ENCODE results near the gene MAD1L1. TPM values are rescaled to one million over a fixed set of nuclear protein-coding genes. Genes with fewer than 3 reads are reported as not detected.

Gene MAD1L1
- total RNA-seq, 1 experiment from 2014 or later: 184 TPM

DNA sequence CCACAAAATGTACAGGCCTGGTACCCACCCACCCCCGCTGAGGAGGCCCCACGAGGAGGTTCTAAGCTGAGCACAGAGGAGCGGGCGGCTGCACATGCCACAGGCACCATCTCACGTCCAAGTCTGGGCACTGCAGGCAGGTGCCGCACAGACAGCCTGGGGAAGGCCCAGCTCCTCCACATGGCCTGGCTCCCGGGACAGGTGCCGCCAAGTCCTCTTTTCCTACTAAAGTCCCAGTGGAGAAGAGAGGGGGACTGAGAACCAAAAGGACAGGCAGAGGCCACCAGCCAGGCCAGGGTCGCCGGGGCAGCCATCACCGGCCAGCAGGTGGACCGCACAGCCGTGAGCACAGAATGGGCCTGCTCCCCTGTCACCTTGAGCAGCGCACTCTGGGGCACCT is 91.1 kb downstream of the MAD1L1 start:
- DNase-seq (ENCODE audit: low read depth): no peak

DNA sequence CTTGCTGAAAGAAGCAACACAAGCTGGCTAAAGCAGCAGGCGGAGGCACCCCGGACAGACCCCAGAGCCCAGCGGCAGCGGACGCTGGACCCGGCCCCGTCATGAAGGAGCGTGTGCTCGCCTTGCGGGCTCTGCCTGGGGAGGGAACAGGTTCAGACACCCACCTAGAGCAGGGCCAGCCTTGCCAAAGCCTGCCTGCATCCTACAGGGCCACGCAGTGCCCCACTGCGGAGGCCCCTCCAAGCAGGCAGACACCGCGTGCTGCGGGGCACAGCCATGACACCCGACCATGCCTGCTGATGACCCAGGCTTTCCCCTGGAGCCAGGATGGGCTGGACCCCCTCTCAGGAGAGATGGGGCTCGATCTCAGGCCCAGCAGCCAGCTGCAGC is 91.7 kb downstream of the MAD1L1 start:
- no peak for DNase-seq (ENCODE audit: low read depth)

DNA sequence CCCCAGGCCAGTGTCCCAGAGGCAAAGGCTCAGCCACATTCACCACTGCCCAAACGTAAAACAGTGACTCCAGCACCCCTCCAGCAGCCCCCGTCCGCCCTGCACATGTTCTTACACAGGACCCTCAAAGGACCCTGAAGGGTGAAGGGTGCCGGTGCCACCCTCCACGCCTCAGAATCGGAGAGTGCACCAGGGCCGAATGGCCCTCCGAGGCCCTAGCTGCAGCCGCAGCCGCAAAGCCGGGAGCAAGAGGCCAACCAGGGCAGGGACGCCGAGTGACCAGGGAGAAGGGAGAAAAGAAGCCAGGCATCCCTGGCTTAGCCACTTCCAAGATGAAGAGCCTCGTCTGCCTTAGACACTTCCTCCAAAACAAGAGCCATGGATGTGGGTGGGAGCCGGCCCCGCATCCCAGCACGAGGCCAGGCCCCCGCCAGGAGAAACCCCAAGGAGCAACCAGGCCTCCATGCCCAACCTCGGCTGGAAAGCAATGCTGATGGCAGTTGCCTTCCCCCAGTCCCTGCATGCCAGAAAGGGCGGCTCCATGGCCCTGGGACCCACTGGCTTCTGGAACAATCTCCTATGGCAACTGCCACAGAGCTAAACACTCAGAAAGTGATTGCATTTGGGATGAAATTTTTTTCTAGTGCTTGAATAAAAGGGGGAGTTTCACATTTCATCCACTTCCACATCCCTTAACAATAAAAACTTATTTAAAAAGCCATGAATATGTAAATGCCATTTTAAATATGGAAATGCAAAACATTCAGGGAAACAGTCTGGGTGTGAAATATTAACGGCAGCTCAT is 92.3 kb downstream of the MAD1L1 start:
- DNase-seq (ENCODE audit: low read depth): no peak

DNA sequence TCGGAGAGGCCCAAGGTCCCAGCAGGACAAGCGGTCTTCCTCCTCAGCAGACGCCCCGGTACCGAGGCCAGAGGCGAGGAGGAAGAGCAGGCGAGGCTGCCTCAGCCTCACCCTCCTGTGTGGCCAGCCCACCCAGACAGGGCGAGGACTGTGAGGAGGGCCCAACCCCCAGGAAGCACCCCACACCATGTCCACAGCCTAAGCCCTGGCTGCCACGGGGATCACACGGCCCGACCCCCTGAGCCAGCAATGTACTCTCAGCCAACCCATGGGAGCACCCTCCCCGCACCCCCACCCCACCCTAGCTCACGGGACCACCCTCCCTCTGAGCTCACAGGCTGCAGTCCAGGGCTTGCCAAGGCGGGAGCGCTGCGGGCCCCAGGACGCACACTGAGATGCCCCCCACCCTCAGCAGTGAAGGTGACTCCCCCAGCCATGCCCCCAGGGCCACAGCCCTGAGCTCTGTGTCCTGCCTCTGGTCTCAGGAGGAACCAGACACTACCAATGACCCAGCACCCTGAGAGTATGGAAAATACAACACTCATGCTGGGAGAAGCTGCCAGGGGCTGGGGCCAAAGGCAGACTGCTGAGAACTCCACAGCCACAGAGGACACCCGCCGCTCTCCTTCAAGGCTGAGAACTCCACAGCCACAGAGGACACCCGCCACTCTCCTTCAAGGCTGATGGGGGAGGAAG is 93.6 kb downstream of the MAD1L1 start:
- DNase-seq (ENCODE audit: low read depth): no peak

DNA sequence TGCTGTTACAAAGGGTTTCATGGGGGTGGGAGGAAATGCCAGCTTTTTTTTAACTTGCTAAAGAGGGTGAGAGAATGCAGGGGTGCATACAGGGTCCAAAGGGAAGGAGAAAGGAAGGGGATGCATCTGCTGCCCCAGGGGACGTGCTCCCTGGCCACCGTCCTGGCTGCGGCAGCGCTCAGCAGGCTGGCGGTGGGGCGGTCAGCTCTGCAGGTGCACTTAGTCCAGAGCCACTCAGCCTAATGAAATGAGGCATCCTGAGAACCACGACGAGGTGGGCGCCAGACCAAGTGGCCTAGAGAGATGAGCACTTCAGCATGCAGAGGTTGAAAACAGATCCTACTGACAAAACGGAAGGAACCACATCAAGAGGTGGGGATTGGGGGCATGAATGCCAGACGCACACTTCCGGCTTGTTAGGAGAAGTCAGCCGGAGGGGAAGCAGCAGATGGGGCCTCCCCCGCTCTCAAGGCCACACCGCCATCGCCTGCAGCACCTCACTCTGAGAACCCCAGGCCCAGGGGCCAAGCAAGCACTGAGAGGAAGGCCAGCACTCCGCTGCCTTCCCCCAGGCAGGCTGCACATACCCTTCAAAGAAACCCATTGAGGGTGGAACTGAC is 94.5 kb downstream of the MAD1L1 start:
- no peak for DNase-seq (ENCODE audit: low read depth)

DNA sequence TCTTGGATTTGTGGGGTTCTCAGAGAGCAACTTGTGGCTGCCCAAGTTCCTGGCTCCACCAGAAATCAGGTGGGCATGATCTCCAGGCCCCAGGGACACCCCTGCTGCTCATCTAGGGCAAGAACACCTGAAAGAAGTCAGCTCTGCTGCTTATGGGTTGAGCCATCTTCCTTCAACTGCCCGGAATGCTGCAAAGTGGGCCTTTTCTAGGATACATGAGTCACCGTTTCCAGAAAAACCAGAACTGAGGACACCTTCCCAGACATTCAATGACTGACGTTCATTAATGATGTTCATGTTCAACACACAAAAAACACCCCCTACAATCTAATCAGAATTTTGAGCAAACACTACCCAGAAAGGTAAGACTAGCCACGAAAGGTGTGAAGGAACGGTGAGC is 98.0 kb downstream of the MAD1L1 start:
- no peak for DNase-seq (ENCODE audit: low read depth)

DNA sequence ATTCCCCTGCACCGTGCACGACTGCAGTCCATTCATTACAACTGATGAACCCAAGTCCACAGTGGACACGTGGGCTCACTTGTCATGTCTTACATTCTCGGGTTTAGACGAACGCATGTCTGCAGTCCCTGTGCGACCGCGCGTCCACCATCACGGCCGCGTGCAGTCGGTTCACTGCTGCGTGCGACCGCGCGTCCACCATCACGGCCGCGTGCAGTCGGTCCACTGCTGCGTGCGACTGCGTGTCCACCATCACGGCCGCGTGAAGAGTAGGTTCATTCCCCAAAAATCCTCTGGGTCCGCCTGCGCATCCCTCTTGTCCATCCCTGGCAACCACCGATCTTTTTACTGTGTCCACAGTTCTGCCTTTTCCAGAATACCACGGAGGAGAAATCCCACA is 100.5 kb downstream of the MAD1L1 start:
- no peak for DNase-seq (ENCODE audit: low read depth)

DNA sequence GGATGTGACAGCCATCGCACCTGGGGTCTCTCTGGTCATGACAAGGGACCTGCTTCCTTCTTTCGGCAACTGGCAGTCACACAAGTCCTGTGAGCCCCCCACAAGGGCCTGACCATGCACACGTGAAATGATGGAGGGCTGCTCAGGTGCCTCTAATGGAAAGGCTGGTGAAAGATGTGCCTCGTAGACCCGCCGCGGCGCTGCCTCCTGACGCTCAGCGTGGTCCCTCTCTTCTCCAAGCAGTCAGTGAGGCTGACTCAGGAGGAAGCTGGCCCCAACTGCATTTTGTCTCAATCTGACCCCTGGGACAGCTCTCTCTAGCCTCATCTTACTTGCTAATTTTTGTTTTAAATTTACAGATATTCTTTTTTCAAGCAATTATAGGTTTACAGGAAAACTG is 100.9 kb downstream of the MAD1L1 start:
- DNase-seq (ENCODE audit: low read depth): no peak

DNA sequence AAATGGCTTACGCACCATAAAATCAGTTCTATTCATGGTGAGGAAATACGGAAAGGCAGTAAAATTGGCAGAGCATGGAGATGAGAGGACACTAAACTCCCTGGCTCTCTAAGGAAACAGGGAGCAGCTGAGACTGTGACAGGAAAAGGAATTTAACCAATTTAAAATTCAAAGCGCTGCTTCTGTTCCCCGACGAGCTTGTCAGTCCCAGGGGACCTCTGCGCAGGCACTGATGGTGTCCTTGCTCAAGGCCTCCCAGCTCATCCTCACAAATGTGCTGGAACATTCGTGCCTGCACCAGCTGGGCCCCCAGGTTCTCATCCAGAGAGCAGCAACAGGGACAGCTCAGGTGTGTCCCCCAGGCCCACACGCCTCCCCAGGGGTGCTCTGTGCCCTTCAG is 101.4 kb downstream of the MAD1L1 start:
- no peak for DNase-seq (ENCODE audit: low read depth)

DNA sequence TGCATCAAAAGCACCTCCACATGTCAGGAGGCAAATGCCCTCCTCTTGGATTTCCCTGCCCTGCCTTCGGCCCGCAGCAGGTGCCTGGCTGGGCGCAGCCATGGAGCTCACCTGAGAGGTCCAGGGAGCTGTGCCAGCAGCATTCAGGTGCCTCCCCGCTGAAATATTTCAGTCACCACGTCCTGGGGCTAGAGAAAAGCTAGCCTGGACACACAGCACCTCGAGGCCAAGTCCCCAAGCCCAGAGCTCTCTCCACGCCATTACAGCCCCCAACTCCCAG is 102.7 kb downstream of the MAD1L1 start:
- no peak for DNase-seq (ENCODE audit: low read depth)

DNA sequence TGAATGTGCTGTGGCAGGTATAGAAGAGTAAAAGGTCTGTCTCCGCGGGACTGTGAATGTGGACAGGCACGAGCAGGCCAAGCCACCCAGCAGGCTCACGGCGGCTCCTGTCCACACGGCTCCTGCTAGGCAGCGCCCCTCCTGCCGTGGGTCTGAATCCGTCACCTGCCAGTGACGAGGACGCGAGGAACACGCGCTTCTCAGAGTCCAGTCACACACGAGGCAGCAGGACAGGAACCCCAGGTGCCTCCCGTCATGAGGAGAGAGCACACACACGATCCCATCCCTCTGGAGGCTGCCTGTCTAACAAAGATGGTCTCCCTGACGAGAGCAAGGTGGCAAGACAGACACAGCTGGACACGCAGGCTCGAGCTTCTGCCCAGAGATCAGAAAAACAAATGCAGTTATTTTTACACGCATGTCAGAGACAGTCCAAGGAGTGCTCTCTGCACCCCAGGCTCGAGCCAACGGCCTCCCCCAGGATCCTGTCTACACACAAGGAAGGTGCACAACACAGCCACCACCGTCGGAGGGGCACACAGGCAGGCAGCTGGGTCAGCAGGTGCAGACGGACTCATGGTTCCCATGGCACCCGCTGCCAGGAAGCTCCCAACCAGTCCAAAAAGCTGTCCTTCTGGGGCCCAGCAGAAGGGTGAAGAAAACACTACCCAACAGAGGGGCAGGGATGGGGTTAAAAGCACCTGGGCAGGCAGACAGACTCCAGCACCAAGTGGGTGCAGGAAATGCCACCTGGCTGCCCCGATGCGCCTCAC is 103.2 kb downstream of the MAD1L1 start:
- DNase-seq (ENCODE audit: low read depth): no peak

DNA sequence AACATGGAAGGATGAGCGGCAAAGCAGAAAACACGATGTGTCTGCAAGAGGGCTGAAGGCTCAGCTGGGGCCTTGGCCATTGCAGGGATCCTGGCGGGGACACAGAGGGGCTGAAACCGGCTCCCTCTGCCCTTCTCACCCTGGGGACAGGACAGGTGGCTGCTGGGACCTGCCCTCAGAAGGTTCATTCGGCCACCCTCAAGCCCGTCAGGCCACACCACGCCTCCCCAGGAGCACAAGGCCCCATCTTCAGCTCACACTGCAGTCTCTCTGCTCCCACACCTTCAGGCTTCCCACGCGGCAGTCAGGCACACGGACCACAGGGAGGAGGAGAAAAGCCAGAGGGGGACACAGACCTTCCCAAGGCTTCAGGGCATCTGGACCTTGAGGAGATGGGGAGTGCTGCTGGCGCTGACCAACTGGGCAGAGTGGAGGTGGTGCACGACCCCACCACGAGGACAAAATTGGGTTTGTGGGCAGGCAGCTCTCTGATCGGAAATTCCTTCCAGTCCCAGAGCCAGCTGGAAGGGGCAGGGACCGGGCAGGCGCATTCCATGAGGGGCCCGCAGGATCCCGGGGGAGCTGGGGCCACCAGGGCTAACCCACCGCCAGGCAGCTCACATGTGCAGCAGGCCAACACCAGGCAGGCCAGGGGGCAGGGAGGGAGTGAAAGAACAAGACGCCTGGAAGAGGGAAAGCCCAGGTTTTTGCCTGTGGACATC is 104.0 kb downstream of the MAD1L1 start:
- no peak for DNase-seq (ENCODE audit: low read depth)

DNA sequence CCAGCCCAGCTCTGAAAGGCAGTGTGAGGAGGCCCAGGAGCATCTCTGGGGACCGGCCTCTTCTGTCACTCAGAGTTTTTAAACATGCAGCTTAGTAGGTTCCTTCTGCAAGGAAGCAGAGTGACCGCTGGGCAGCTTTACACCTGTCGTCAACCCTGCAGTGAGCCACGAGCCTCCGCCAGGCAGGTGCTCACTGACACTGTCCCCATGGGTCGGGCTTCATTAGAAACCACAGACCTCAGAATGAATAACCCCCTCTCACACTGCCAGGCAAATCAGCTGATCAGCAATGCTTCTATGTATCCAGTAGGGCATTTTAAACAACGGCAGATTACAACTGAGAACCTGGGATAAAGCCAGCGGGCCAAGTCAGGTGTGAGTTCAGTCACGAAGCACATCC is 106.1 kb downstream of the MAD1L1 start:
- DNase-seq (ENCODE audit: low read depth): no peak

DNA sequence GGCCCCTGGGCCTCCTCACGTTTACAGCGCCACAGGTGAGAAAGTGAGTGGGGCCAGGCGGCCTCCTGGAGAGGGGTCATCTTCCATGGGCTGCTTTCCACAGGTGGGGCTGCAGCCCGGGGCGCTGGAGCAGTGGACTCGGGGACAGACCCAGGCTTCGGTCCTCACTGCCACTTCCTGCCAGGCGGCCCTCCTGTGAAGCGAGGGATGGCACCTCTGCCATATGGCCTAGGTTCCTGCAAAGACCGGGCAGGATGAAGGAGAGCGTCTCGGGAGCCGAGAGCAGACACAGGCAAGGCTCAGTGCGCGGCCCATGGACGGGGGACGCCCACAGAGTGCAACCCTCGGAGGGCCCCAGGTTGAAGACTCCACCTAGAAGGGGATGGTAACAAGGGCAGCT is 106.8 kb downstream of the MAD1L1 start:
- no peak for DNase-seq (ENCODE audit: low read depth)

DNA sequence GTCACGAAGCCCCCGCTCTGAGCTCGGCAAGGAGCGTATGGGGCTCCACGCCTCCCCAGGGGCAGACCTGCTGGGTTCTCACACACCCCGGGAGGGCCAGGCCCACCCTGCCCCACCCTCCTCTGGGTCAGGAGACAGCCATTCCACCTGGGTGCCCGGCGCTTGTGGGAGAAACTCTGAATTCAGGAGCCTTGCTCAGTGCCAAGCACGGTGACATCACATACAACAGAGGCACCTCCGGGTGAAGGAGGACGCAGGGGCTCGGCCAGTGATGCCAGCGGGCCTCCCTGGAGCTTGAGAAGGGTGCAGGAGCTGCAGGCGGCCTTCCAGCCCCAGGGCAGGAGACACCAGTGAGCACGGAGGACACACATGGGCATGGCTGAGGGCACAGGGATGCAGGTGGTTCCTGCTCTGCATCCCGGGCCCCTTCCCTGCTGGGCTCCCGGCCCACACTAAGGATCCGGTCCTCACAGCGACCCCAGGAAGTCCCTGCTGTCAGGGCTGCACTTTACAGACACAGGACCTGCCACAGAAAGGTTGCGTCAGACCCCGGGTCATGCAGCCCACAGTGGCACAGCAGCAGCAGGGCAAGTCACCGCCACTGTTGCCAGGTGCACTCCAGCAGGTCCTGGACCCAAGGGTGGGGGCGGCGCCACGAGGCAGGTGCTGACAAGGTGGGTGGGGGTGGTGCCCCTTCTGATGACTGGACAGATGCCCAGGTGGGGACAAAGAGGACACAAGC is 108.0 kb downstream of the MAD1L1 start:
- no peak for DNase-seq (ENCODE audit: low read depth)

DNA sequence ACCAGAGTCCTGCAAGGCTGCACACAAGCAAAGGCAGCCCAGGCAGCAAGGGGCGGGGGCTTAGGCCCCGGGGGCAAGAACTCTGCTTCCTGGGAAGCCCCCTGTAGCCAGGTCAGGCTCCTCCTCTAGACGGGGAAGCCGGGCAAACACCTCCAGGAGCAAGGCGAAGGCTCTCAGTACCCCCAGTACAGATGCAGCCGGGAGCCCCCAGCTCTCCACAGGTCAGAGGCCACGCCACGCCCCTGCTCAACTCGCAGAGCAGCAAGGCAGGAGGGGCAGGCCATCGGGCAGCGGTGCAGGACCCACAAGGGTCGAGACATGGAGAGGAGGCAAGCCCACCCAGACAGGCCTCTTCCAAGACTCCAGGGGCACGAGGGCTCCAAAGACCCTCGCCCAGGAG is 108.8 kb downstream of the MAD1L1 start:
- no peak for DNase-seq (ENCODE audit: low read depth)

DNA sequence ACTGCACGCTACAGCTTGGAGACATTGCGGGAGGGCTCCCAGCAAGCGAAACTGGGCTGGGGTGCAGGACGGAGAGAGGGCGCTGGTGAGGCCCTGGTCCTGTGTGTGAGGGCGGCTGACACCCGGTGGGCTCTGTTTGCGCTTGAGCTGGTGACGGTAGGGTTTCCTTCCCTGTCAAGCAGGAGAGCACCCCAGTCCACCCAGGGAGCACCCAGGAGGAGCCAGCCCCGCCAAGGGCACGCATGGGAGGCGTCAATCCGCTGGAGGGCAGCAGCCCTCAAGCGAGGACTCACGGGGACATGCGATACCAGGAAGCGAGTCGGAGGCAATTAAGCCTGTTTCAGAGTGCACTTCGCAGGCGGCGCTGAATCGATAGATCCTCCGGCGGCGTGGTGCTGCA is 109.4 kb downstream of the MAD1L1 start:
- DNase-seq (ENCODE audit: low read depth): no peak

DNA sequence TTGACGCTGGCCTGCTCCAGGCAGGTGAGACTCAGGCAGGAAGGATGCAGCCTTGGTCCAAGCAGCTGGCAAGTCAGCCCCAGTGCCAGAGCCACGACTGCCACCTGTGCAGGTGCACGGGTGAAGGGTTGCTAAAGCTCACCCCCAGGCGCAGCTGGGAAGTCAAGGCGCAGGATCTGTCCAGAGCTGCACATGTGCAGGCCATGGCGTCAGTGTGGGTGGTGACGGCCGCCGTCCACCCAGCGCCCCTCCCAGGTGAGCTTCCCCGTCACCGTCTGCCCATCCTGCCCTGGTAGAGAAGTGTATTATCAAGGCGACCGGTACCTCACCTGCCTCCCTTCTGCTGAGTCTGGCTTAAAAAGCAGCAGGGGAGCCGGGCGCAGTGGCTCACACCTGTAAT is 110.1 kb downstream of the MAD1L1 start:
- no peak for DNase-seq (ENCODE audit: low read depth)

DNA sequence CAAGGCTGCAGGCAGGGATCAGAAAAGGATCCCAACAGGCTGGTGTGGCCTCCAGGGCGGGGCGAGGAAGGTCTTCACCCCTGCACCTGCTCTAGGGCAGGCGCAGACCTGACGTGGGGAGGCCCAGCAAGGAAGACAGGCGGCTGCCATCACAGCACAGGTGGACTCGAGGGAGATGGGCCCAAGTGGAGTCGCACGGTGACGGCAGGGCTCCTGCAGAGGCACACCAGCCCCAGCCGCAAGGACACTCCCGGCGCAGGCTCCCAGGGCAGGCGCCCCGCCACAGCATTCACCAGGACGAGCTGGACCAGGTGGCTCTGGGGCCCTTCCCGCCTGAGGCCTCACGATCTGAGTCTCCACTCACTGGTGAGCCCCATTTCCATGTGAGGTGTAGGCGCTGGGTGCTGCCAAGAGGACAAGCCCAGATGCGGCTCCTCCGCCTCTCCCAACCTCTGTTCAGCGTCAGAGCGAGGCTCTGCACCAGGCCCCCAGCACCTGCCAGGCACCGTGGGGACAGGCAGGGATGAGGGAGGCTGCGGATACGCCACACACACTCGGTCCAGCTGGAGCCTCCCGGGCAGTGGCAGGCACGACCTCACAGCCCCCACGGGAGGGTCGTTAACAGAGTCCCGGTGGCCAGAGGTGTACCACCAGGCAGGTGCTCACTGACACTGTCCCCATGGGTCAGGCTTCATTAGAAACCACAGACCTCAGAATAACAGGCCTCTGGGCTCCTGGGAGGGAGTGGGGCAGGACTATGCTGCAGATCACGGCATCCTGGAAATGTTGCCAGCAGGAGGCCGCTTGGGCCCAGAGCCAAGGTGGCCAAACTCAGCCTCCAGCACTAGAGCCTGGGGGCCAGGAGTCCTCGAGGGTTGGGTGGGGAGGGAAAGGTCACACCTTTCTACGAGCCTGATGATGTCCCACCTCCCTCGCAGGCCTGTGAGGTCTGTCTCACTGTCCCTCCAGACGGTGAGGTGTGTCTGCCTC is 111.6 kb downstream of the MAD1L1 start:
- no peak for DNase-seq (ENCODE audit: low read depth)

DNA sequence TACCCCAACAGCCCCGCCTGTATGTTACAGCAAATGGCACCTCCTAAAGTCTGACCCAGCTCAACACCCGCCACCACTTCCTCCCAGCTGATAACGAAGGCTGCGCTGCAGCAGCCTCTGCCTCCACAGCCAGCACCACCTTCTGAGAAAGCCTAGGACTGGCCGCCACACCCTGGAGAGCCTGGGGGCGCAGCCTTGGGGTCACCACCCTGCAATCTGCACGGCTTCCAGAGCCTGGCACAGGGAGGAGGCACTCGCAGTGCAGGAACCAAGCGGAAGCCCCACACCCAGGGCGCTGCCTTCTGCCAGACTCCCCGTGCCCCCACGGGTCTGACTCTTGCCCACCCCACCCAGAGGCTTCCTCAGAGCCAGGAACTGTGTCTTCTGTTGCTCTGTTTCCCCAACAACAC is 112.5 kb downstream of the MAD1L1 start:
- DNase-seq (ENCODE audit: low read depth): no peak

All from HT1080 (cell line).